Chondrocyte (in vitro differentiated cells): ENCODE data around the gene HSDL2. TPM values are rescaled to one million over a fixed set of nuclear protein-coding genes. Genes with fewer than 3 reads are reported as not detected.

Experiments used
- DNase-seq: peaks from one replicate; pipeline ENCODE4 v3.0.0; 2021; ENCODE audit warnings: mixed read lengths, low spot score
- H3K27ac Mint-ChIP-seq: one replicate; pipeline ENCODE4 v1.8.0; 2021; ENCODE audit warnings: mild to moderate bottlenecking, moderate library complexity, mixed read lengths; ENCODE audit not compliant: unreplicated experiment
- H3K27me3 Mint-ChIP-seq: 2 replicates; pipeline ENCODE4 v1.8.0; 2021; ENCODE audit warnings: low read depth, mixed read lengths
- H3K36me3 Mint-ChIP-seq: 2 replicates; pipeline ENCODE4 v1.8.0; 2021; ENCODE audit warnings: low read depth, mixed read lengths
- H3K4me1 Mint-ChIP-seq: 2 replicates; pipeline ENCODE4 v1.8.0; 2021; ENCODE audit warnings: low read depth, mild to moderate bottlenecking, mixed read lengths
- H3K4me3 Mint-ChIP-seq: one replicate; pipeline ENCODE4 v1.8.0; 2021; ENCODE audit warnings: mild to moderate bottlenecking, moderate library complexity, mixed read lengths; ENCODE audit not compliant: unreplicated experiment
- H3K9me3 Mint-ChIP-seq: 2 replicates; pipeline ENCODE4 v1.8.0; 2021; ENCODE audit warnings: low read depth, mixed read lengths
- CTCF ChIP-seq: fragments of 200-600 bp; sonication (generic); IDR thresholded peaks from 2 replicates; pipeline ENCODE4 v1.5.0; 2021; ENCODE audit warnings: antibody characterized with exemption, mild to moderate bottlenecking, moderate library complexity
- total RNA-seq: library from RNA; stranded (reverse); gene quantifications from 3 replicates; pipeline ENCODE4 v1.2.1, GENCODE V29; 2021

Gene HSDL2
- total RNA-seq, 1 donor from 2014 or later = 20.6 TPM

GRCh38 chr9:112443200-112443599 lies 63.3 kb downstream of the HSDL2 start:
- Mint-ChIP-seq H3K27me3 (no peaks in the 10 kb centered on the region), H3K27ac (no peak overlapping the region), H3K4me1 (peaks cover 21% of the 10 kb centered on the region), H3K4me3 (no peak overlapping the region), H3K36me3 (peaks cover 16% of the 10 kb centered on the region), H3K9me3 (no peaks in the 10 kb centered on the region)
- DNase-seq = no peak
- TF ChIP-seq CTCF = peak; percentile 76

GRCh38 chr9:112443636-112444035 lies 63.7 kb downstream of the HSDL2 start:
- Mint-ChIP-seq H3K27ac (no peak overlapping the region), H3K4me3 (no peak overlapping the region), H3K27me3 (no peaks in the 10 kb centered on the region), H3K36me3 (peaks cover 14% of the 10 kb centered on the region), H3K9me3 (no peaks in the 10 kb centered on the region), H3K4me1 (peaks cover 21% of the 10 kb centered on the region)
- no peak for DNase-seq
- no peak for TF ChIP-seq CTCF

- H3K9me3 Mint-ChIP-seq = no peaks in the 10 kb centered on the region
- H3K27me3 Mint-ChIP-seq = no peaks in the 10 kb centered on the region
- H3K4me3 Mint-ChIP-seq = no peak overlapping the region
- peaks cover 13% of the 10 kb centered on the region for H3K36me3 Mint-ChIP-seq
- no peak for TF ChIP-seq CTCF
- no peak for DNase-seq
- H3K27ac Mint-ChIP-seq = no peak overlapping the region
- peaks cover 21% of the 10 kb centered on the region for H3K4me1 Mint-ChIP-seq
These were observed 65.3 kb downstream of the HSDL2 start for GRCh38 chr9:112445196-112445595.

GRCh38 chr9:112446080-112446479 lies 66.2 kb downstream of the HSDL2 start:
- TF ChIP-seq CTCF = no peak
- no peak for DNase-seq
- peaks cover 21% of the 10 kb centered on the region for H3K4me1 Mint-ChIP-seq
- no peak overlapping the region for H3K4me3 Mint-ChIP-seq
- H3K36me3 Mint-ChIP-seq = peaks cover 11% of the 10 kb centered on the region
- H3K27me3 Mint-ChIP-seq = no peaks in the 10 kb centered on the region
- no peaks in the 10 kb centered on the region for H3K9me3 Mint-ChIP-seq
- H3K27ac Mint-ChIP-seq = no peak overlapping the region

GRCh38 chr9:112446526-112446925 lies 66.6 kb downstream of the HSDL2 start:
- H3K36me3 Mint-ChIP-seq = peaks cover 9% of the 10 kb centered on the region
- peaks cover 21% of the 10 kb centered on the region for H3K4me1 Mint-ChIP-seq
- H3K27ac Mint-ChIP-seq = peak overlapping the region; percentile 85
- H3K4me3 Mint-ChIP-seq = no peak overlapping the region
- TF ChIP-seq CTCF = no peak
- no peaks in the 10 kb centered on the region for H3K9me3 Mint-ChIP-seq
- no peak for DNase-seq
- no peaks in the 10 kb centered on the region for H3K27me3 Mint-ChIP-seq
